Ascending aorta (tissue), 2 donors: ENCODE measurements around the gene LRRC28. TPM values are rescaled to one million over a fixed set of nuclear protein-coding genes. Genes with fewer than 3 reads are reported as not detected.

ENCODE experiments used
- DNase-seq, 2 donors: peaks; one replicate each; pipeline ENCODE4 v3.0.0-alpha.2; 2019; ENCODE audit warnings: low spot score in 2 of 2
- H3K27ac ChIP-seq, 2 donors: fragments of 200-600 bp; sonication (generic); one replicate each; pipeline ENCODE4 v1.5.1; 2016 to 2017; ENCODE audit warnings: mild to moderate bottlenecking in 1 of 2
- H3K27me3 ChIP-seq: fragments of 200-600 bp; sonication (generic); one replicate; pipeline ENCODE4 v1.5.1; 2017
- H3K36me3 ChIP-seq, 2 donors: fragments of 200-600 bp; sonication (generic); one replicate each; pipeline ENCODE4 v1.5.1; 2016
- H3K4me1 ChIP-seq, 2 donors: fragments of 200-600 bp; sonication (generic); one replicate each; pipeline ENCODE4 v1.5.1; 2016 to 2017; ENCODE audit warnings: mild to moderate bottlenecking in 1 of 2
- H3K4me3 ChIP-seq, 2 donors: fragments of 200-600 bp; sonication (generic); one replicate each; pipeline ENCODE4 v1.5.1; 2016 to 2017; ENCODE audit warnings: mild to moderate bottlenecking in 1 of 2
- H3K9me3 ChIP-seq, 2 donors: fragments of 200-600 bp; sonication (generic); one replicate each; pipeline ENCODE4 v1.5.1; 2016
- intact Hi-C: fragments of 100-400 bp; cut with DNase I; formaldehyde crosslinking; loops from one replicate; pipeline ENCODE4 v1.15.1; 2023
- total RNA-seq: library from RNA; depleted of rRNA; stranded (reverse); fragments of >200 nt; gene quantifications from one replicate; pipeline ENCODE4 v1.1.0, GENCODE V29; 2016
- TF ChIP-seq, protein P1 (sequence below), 3 experiments: fragments of 200-600 bp in 2 of 3; fragments of 450-650 bp in 1 of 3; sonication (generic) in 2 of 3; IDR thresholded peaks; one replicate each; pipeline ENCODE4 v1.5.1; 2016 to 2019; ENCODE audit warnings: antibody characterized with exemption in 3 of 3, mild to moderate bottlenecking in 1 of 3, moderate library complexity in 1 of 3

LRRC28 gene
- total RNA-seq, 1 donor from 2014 or later: 24.2 TPM

DNA sequence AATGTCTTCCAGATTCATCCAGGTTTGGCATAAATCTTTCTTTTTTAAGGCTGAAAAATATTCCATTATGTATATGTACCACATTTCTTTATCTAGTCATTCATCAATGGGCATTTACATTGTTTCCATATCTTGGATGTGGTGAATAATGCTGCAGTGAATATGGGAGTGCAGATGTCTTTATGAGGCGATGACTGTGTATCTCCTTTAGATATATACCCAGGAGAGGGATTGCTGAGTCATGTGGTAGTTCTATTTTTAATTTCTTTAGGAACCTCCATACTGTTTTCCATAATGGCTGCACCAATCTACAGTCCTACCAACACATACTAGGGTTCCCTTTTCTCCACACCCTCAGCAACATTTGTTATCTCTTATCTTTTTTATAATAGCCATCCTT is 96.3 kb downstream of the LRRC28 start:
- intact Hi-C loops: no loop called here
- peaks cover 0 to 4% of the 10 kb centered on the region in 2 donors for H3K9me3 ChIP-seq
- H3K27ac ChIP-seq: no peak overlapping the region
- DNase-seq: no peak
- TF ChIP-seq, protein P1, sequence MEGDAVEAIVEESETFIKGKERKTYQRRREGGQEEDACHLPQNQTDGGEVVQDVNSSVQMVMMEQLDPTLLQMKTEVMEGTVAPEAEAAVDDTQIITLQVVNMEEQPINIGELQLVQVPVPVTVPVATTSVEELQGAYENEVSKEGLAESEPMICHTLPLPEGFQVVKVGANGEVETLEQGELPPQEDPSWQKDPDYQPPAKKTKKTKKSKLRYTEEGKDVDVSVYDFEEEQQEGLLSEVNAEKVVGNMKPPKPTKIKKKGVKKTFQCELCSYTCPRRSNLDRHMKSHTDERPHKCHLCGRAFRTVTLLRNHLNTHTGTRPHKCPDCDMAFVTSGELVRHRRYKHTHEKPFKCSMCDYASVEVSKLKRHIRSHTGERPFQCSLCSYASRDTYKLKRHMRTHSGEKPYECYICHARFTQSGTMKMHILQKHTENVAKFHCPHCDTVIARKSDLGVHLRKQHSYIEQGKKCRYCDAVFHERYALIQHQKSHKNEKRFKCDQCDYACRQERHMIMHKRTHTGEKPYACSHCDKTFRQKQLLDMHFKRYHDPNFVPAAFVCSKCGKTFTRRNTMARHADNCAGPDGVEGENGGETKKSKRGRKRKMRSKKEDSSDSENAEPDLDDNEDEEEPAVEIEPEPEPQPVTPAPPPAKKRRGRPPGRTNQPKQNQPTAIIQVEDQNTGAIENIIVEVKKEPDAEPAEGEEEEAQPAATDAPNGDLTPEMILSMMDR (IDR thresholded peaks at IDR 0.05): no peak
- H3K4me3 ChIP-seq: no peak overlapping the region
- peaks cover 0 to 5% of the 10 kb centered on the region in 2 donors for H3K4me1 ChIP-seq
- H3K36me3 ChIP-seq: no peaks in the 10 kb centered on the region
- H3K27me3 ChIP-seq: no peaks in the 10 kb centered on the region

DNA sequence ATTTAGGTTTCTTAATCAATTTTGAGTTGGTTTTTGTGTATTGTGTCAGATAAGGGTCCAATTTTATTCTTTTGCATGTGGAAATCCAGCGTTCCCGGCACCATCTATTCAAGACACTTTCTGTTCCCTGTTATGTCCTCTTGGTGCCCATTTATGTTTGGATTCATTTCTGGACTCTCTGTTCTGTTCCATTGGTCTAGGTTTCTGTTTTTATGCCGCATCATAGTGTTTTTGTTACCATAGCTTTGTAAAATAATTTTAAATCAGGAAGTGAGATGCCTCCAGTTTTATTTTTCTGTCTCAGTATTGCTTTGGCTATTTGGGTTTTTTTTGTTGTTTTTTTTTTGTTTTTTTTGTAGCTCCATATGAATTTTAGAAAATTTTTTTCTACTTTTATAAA is 97.1 kb downstream of the LRRC28 start:
- intact Hi-C loops: no loop called here
- Histone ChIP-seq H3K4me3 (no peak overlapping the region), H3K27me3 (no peaks in the 10 kb centered on the region), H3K27ac (no peak overlapping the region), H3K9me3 (peaks cover 0 to 4% of the 10 kb centered on the region in 2 donors), H3K36me3 (no peaks in the 10 kb centered on the region), H3K4me1 (peaks cover 0 to 5% of the 10 kb centered on the region in 2 donors)
- TF ChIP-seq, protein P1 (IDR thresholded peaks at IDR 0.05): no peak
- DNase-seq: no peak

- no peak for DNase-seq
Measured at GRCh38 chr15:99350408-99350807, 99.1 kb downstream of the LRRC28 start.

DNA sequence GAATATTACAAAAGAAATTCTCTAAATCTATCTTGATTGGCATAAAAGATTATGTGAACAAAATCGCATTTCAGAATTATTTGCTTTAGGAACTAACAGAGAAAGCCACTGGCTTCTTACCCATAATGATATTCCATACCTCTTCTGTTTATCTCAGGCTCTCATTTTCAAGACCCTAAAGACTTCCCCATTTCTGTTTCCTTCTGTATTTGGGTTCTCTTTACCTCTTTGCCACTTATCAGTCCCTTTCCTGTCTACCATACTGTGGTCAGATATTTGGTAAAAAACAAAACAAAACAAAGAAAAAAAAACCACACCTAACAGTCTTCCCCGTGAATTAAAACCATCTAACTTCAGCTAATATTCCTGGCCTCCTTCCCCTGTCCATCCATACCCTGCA is 108.5 kb downstream of the LRRC28 start:
- H3K4me1 ChIP-seq: no peaks in the 10 kb centered on the region
- DNase-seq: no peak
- intact Hi-C loops: no loop called here
- H3K27me3 ChIP-seq: no peaks in the 10 kb centered on the region
- H3K36me3 ChIP-seq: peaks cover 0 to 5% of the 10 kb centered on the region in 2 donors
- TF ChIP-seq, protein P1 (IDR thresholded peaks at IDR 0.05): no peak
- H3K4me3 ChIP-seq: no peak overlapping the region
- no peaks in the 10 kb centered on the region for H3K9me3 ChIP-seq
- no peak overlapping the region for H3K27ac ChIP-seq

More at GRCh38 chr15:99350408-99350807, 99.1 kb downstream of the LRRC28 start:
- peaks cover 0 to 4% of the 10 kb centered on the region in 2 donors for H3K9me3 ChIP-seq
- intact Hi-C loops: no loop called here
- H3K36me3 ChIP-seq: no peaks in the 10 kb centered on the region
- no peaks in the 10 kb centered on the region for H3K4me1 ChIP-seq
- H3K27ac ChIP-seq: no peak overlapping the region
- no peaks in the 10 kb centered on the region for H3K27me3 ChIP-seq
- TF ChIP-seq, protein P1 (IDR thresholded peaks at IDR 0.05): no peak
- H3K4me3 ChIP-seq: no peak overlapping the region

GRCh38 chr15:99361545-99362185 is 110.4 kb downstream of the LRRC28 start:
- no peaks in the 10 kb centered on the region for H3K27me3 ChIP-seq
- H3K36me3 ChIP-seq: no peaks in the 10 kb centered on the region
- H3K27ac ChIP-seq: no peak overlapping the region
- no peak for DNase-seq
- no peaks in the 10 kb centered on the region for H3K9me3 ChIP-seq
- no peaks in the 10 kb centered on the region for H3K4me1 ChIP-seq
- intact Hi-C loops: no loop called here
- TF ChIP-seq, protein P1 (IDR thresholded peaks at IDR 0.05): peak in 2 of 3 experiments; percentile 15 to 45
- no peak overlapping the region for H3K4me3 ChIP-seq
